ENCODE measurements around the gene SUCO. TPM values are rescaled to one million over a fixed set of nuclear protein-coding genes. Genes with fewer than 3 reads are reported as not detected.
"Not testable (repeated sequence)": the region's sequence is repeated elsewhere in the genome, so short reads cannot be mapped to it uniquely, and the experiment has no call there.

SUCO gene
- total and polyA plus RNA-seq, 9 donors, result 25.4 to 47.4 (median 34.6) TPM

DNA sequence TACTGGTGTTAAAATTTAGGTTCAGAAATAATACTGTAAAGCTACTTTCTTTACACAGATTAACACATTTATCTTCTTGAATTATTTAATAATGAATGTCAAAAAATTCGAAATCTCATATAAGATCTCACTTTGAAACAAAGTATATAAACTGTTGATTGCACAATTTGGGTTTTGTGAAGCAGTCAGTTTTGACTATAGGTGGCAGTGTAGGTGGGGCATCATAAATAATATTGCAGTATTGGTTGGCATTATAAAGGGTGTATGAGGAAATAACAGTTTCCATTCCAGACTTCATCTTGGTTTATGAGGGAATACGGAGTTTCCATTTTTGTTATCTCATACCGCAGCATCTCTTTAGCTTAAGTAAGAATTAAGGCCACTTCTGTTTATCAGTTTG lies 49.9 kb downstream of the SUCO start:
- Histone ChIP-seq H3K4me1 (ENCODE audit: control insufficient read depth, insufficient read depth, low read length) (no peaks in the 10 kb centered on the region), H3K27me3 (ENCODE audit: control insufficient read depth, insufficient read depth, low read length) (no peaks in the 10 kb centered on the region), H3K36me3 (ENCODE audit: control insufficient read depth, insufficient read depth, low read length) (no peaks in the 10 kb centered on the region), H3K4me3 (ENCODE audit: low read length) (no peak overlapping the region), H3K9me3 (replicated peaks; ENCODE audit: control insufficient read depth, low read depth, low read length) (no peaks in the 10 kb centered on the region), H3K27ac (ENCODE audit: low read length) (no peak overlapping the region)
- DNase-seq, result no peak
- WGBS (ENCODE audit: insufficient coverage), result no CpG with 5 or more reads among the region's 3 CpGs

DNA sequence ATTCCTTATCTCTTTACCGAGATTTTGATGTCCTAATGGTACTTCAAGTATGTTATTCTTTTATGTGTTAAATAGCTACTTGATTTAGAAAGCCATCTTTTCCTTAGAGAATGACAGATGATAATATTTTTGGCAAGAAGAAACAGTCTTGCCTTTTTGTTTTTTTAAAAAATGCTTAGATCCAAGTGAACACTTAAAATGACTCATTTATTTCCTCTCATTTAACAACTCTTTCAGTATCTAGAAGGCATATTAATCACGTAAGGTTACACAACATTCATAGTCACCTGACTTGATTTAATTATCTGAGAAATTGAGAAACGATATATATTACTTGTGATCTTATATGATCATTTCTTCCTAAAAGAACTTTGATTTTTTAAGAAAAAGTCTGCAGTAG lies 52.4 kb downstream of the SUCO start:
- Histone ChIP-seq H3K4me1 (ENCODE audit: control insufficient read depth, insufficient read depth, low read length) (no peaks in the 10 kb centered on the region), H3K9me3 (replicated peaks; ENCODE audit: control insufficient read depth, low read depth, low read length) (no peaks in the 10 kb centered on the region), H3K4me3 (ENCODE audit: low read length) (no peak overlapping the region), H3K27me3 (ENCODE audit: control insufficient read depth, insufficient read depth, low read length) (no peaks in the 10 kb centered on the region), H3K36me3 (ENCODE audit: control insufficient read depth, insufficient read depth, low read length) (peaks cover 17% of the 10 kb centered on the region), H3K27ac (ENCODE audit: low read length) (no peak overlapping the region)
- no peak for DNase-seq
- no CpG with 5 or more reads among the region's 3 CpGs for WGBS (ENCODE audit: insufficient coverage)

DNA sequence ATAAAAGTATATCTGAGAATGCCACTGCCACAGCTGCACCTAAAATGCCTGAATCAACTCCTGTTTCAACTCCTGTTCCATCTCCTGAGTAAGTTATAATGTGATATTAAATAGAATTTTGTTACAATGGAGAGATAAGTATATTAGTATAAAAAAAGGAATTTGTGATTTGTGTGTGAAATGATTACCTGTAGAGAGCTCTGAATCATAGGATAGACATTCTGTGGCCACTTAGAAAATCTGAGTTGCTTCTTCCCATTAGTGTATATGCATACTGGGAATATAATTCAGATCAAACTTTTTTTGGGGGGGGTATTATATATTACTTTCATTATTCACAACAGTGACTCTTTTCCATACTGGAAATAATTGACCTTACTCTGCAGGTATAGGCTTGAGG lies 52.9 kb downstream of the SUCO start:
- H3K4me1 ChIP-seq (ENCODE audit: control insufficient read depth, insufficient read depth, low read length), result no peaks in the 10 kb centered on the region

DNA sequence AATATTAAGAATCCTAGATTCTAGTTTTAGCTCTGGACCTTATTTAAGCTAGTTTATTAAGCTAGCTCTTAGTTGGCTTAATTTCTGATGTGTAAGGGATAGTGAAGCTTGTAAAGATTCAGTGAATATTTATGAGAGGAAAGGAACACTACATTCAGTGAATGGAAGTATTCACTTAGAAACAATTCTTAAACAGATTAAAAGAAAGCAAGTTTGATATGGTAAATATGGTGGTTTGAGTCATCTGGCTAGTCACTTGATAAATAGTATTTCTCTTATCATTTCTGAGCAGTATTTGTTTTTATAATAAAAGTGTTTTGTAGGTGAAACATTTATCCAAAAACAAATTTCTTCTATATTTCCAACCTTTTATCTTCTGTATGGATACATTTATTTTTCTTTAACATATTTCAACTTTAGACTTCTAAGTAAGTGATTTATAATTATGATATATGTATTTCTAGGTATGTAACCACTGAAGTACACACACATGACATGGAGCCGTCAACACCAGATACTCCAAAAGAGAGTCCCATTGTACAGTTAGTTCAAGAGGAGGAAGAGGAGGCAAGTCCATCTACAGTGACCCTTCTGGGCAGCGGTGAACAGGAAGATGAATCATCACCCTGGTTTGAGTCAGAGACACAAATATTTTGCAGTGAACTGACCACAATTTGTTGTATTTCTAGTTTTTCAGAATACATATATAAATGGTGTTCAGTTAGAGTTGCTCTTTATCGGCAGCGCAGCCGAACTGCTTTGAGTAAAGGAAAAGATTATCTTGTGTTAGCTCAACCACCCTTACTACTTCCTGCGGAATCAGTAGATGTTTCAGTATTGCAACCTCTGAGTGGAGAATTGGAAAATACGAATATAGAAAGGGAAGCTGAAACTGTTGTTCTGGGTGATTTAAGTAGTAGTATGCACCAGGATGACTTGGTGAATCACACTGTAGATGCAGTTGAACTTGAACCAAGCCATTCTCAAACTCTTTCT lies 55.6 kb downstream of the SUCO start:
- peaks cover 20% of the 10 kb centered on the region for H3K36me3 ChIP-seq (ENCODE audit: control insufficient read depth, insufficient read depth, low read length)
- H3K27ac ChIP-seq (ENCODE audit: low read length), result no peak overlapping the region
- 100% methylated on average over 1 of the region's 7 CpGs for WGBS (ENCODE audit: insufficient coverage)
- H3K9me3 ChIP-seq (replicated peaks; ENCODE audit: control insufficient read depth, low read depth, low read length), result no peaks in the 10 kb centered on the region
- no peaks in the 10 kb centered on the region for H3K4me1 ChIP-seq (ENCODE audit: control insufficient read depth, insufficient read depth, low read length)
- DNase-seq, result no peak
- no peaks in the 10 kb centered on the region for H3K27me3 ChIP-seq (ENCODE audit: control insufficient read depth, insufficient read depth, low read length)
- no peak overlapping the region for H3K4me3 ChIP-seq (ENCODE audit: low read length)

More for the DNA sequence above, 52.9 kb downstream of the SUCO start:
- H3K27ac ChIP-seq (ENCODE audit: low read length), result no peak overlapping the region
- no peaks in the 10 kb centered on the region for H3K27me3 ChIP-seq (ENCODE audit: control insufficient read depth, insufficient read depth, low read length)
- H3K4me3 ChIP-seq (ENCODE audit: low read length), result no peak overlapping the region
- H3K9me3 ChIP-seq (replicated peaks; ENCODE audit: control insufficient read depth, low read depth, low read length), result no peaks in the 10 kb centered on the region
- no peak for DNase-seq
- peaks cover 20% of the 10 kb centered on the region for H3K36me3 ChIP-seq (ENCODE audit: control insufficient read depth, insufficient read depth, low read length)

DNA sequence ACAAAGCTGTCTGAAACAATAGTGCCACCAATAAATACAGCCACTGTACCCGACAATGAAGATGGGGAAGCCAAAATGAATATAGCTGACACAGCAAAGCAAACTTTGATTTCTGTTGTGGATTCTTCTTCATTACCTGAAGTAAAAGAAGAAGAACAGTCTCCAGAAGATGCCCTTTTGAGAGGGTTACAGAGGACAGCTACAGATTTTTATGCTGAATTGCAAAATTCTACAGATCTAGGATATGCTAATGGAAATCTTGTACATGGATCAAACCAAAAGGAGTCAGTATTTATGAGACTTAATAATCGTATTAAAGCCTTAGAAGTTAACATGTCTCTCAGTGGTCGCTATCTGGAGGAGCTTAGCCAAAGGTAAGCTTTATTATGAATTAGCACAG lies 56.6 kb downstream of the SUCO start:
- WGBS (ENCODE audit: insufficient coverage), result 100% methylated on average over 1 of the region's 3 CpGs
- no peak overlapping the region for H3K27ac ChIP-seq (ENCODE audit: low read length)
- peaks cover 20% of the 10 kb centered on the region for H3K36me3 ChIP-seq (ENCODE audit: control insufficient read depth, insufficient read depth, low read length)

DNA sequence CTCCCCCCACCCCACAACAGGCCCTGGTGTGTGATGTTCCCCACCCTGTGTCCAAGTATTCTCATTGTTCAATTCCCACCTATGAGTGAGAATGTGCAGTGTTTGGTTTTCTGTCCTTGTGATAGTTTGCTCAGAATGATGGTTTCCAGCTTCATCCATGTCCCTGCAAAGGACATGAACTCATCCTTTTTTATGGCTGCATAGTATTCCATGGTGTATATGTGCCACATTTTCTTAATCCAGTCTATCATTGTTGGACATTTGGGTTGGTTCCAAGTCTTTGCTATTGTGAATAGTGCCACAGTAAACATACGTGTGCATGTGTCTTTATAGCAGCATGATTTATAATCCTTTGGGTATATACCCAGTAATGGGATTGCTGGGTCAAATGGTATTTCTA lies 58.5 kb downstream of the SUCO start:
- not testable (repeated sequence) for H3K4me1 ChIP-seq (ENCODE audit: control insufficient read depth, insufficient read depth, low read length); H3K27me3 ChIP-seq (ENCODE audit: control insufficient read depth, insufficient read depth, low read length); H3K27ac ChIP-seq (ENCODE audit: low read length); H3K9me3 ChIP-seq (replicated peaks; ENCODE audit: control insufficient read depth, low read depth, low read length); H3K4me3 ChIP-seq (ENCODE audit: low read length); DNase-seq
- H3K36me3 ChIP-seq (ENCODE audit: control insufficient read depth, insufficient read depth, low read length), result peaks cover 22% of the 10 kb centered on the region
- no CpG with 5 or more reads among the region's 1 CpG for WGBS (ENCODE audit: insufficient coverage)

More for the DNA sequence above, 56.6 kb downstream of the SUCO start:
- no peak overlapping the region for H3K4me3 ChIP-seq (ENCODE audit: low read length)
- H3K27me3 ChIP-seq (ENCODE audit: control insufficient read depth, insufficient read depth, low read length), result no peaks in the 10 kb centered on the region
- no peaks in the 10 kb centered on the region for H3K4me1 ChIP-seq (ENCODE audit: control insufficient read depth, insufficient read depth, low read length)
- H3K9me3 ChIP-seq (replicated peaks; ENCODE audit: control insufficient read depth, low read depth, low read length), result peaks cover under 1% of the 10 kb centered on the region
- no peak for DNase-seq

DNA sequence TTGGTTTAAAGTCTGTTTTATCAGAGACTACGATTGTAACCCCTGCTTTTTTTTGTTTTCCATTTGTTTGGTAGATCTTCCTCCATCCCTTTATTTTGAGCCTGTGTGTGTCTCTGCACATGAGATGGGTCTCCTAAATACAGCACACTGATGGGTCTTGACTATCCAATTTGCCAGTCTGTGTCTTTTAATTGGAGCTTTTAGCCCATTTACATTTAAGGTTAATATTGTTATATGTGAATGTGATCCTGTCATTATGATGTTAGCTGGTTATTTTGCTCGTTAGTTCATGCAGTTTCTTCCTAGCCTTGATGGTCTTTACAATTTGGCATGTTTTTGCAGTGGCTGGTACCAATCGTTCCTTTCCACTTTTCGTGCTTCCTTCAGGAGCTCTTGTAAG lies 62.1 kb downstream of the SUCO start:
- not testable (repeated sequence) for H3K4me3 ChIP-seq (ENCODE audit: low read length); DNase-seq; H3K9me3 ChIP-seq (replicated peaks; ENCODE audit: control insufficient read depth, low read depth, low read length); H3K27ac ChIP-seq (ENCODE audit: low read length); H3K27me3 ChIP-seq (ENCODE audit: control insufficient read depth, insufficient read depth, low read length); H3K4me1 ChIP-seq (ENCODE audit: control insufficient read depth, insufficient read depth, low read length)
- 100% methylated on average over 1 of the region's 4 CpGs for WGBS (ENCODE audit: insufficient coverage)
- H3K36me3 ChIP-seq (ENCODE audit: control insufficient read depth, insufficient read depth, low read length), result peaks cover 18% of the 10 kb centered on the region

DNA sequence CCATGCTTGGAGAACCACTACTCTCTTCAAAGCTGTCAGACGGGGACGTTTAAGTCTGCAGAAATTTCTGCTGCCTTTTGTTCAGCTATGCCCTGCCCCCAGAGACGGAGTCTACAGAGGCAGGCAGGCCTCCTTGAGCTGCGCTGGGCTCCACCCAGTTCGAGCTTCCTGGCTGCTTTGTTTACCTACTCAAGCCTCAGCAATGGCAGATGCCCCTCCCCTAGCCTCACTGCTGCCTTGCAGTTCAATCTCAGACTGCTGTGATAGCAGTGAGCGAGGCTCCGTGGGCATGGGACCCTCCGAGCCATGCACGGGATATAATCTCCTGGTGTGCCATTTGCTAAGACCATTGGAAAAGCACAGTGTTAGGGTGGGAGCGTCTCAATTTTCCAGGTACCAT lies 63.8 kb downstream of the SUCO start:
- not testable (repeated sequence) for H3K4me3 ChIP-seq (ENCODE audit: low read length); H3K27ac ChIP-seq (ENCODE audit: low read length); H3K27me3 ChIP-seq (ENCODE audit: control insufficient read depth, insufficient read depth, low read length); DNase-seq; H3K4me1 ChIP-seq (ENCODE audit: control insufficient read depth, insufficient read depth, low read length); H3K9me3 ChIP-seq (replicated peaks; ENCODE audit: control insufficient read depth, low read depth, low read length)
- 97% methylated on average over 9 of the region's 10 CpGs for WGBS (ENCODE audit: insufficient coverage)
- H3K36me3 ChIP-seq (ENCODE audit: control insufficient read depth, insufficient read depth, low read length), result peaks cover 22% of the 10 kb centered on the region

DNA sequence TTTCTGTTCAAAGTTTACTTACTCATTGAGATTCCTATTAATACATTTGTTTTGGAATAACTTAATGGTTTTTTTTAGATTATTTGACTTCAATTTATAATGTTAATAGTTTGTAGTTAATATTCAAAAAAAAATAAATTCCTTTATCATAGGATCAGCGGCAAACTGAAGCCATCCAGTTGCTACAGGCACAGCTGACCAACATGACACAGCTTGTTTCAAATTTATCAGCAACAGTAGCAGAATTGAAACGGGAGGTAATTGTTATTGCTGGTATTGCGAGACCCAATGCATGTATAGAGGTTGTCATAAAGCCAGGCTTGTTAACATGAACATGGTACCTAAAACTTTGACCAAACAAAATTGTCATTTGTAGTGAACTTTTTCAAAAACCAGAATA lies 67.0 kb downstream of the SUCO start:
- H3K36me3 ChIP-seq (ENCODE audit: control insufficient read depth, insufficient read depth, low read length), result peaks cover 22% of the 10 kb centered on the region
- no peak overlapping the region for H3K4me3 ChIP-seq (ENCODE audit: low read length)
- H3K4me1 ChIP-seq (ENCODE audit: control insufficient read depth, insufficient read depth, low read length), result no peaks in the 10 kb centered on the region
- no peaks in the 10 kb centered on the region for H3K27me3 ChIP-seq (ENCODE audit: control insufficient read depth, insufficient read depth, low read length)
- DNase-seq, result no peak
- no peak overlapping the region for H3K27ac ChIP-seq (ENCODE audit: low read length)
- WGBS (ENCODE audit: insufficient coverage), result no CpG with 5 or more reads among the region's 3 CpGs
- no peaks in the 10 kb centered on the region for H3K9me3 ChIP-seq (replicated peaks; ENCODE audit: control insufficient read depth, low read depth, low read length)

DNA sequence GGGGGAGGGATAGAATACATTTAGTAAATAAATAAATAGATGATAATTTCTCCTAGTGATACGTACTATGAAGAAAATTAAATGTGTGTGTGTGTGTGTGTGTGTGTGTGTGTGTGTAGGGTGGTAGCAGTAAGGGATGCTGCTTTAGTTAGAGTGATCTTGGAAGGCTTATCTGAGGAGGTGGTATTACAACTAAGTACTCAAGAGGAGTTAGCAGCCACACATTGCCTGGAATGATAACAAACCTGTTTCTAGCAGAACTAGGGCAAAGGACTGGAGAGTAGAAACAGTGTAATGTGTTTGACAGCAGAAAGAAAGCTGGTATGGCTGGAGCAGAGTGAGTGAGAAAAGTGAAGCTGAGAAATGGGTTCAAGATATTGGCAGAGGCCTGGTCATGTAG lies 67.7 kb downstream of the SUCO start:
- H3K4me3 ChIP-seq (ENCODE audit: low read length), result no peak overlapping the region
- no peak for DNase-seq
- no peaks in the 10 kb centered on the region for H3K9me3 ChIP-seq (replicated peaks; ENCODE audit: control insufficient read depth, low read depth, low read length)
- no peak overlapping the region for H3K27ac ChIP-seq (ENCODE audit: low read length)
- no peaks in the 10 kb centered on the region for H3K4me1 ChIP-seq (ENCODE audit: control insufficient read depth, insufficient read depth, low read length)
- H3K36me3 ChIP-seq (ENCODE audit: control insufficient read depth, insufficient read depth, low read length), result peaks cover 22% of the 10 kb centered on the region
- no peaks in the 10 kb centered on the region for H3K27me3 ChIP-seq (ENCODE audit: control insufficient read depth, insufficient read depth, low read length)
- whole genome bisulfite sequencing (ENCODE audit: insufficient coverage), result 100% methylated on average over 1 of the region's 1 CpG

Measured in muscle of leg (tissue), 11 donors.